ENCODE data around the gene UBE2D1. TPM values are rescaled to one million over a fixed set of nuclear protein-coding genes. Genes with fewer than 3 reads are reported as not detected.

UBE2D1 gene
- total and polyA plus RNA-seq, 7 donors = 11.5 to 21.9 (median 19.6) TPM

GRCh38 chr10:58362027-58362789, 27.4 kb downstream of the UBE2D1 start:
- H3K4me3 ChIP-seq = no peak overlapping the region
- DNase-seq = no peak
- no peaks in the 10 kb centered on the region for H3K27me3 ChIP-seq
- 90% methylated on average over 1 of the region's 1 CpG for WGBS, 2 donors
- H3K4me1 ChIP-seq = peaks cover 0 to 10% (median 0%) of the 10 kb centered on the region in 4 donors
- H3K36me3 ChIP-seq = peaks cover 0 to 16% (median 0%) of the 10 kb centered on the region in 4 donors
- intact Hi-C loops (cut with DNase I) = no loop called here
- no peak for TF ChIP-seq POLR2A (IDR thresholded peaks at IDR 0.05)
- no peak for TF ChIP-seq POLR2AphosphoS5 (IDR thresholded peaks at IDR 0.05)
- no peak for TF ChIP-seq CTCF (IDR thresholded peaks at IDR 0.05)
- TF ChIP-seq EP300 (IDR thresholded peaks at IDR 0.05) = no peak
- no peak overlapping the region for H3K27ac ChIP-seq
- no peaks in the 10 kb centered on the region for H3K9me3 ChIP-seq

- no peak overlapping the region for H3K27ac ChIP-seq
- peaks cover 0 to 13% (median 0%) of the 10 kb centered on the region in 4 donors for H3K36me3 ChIP-seq
- TF ChIP-seq POLR2AphosphoS5 (IDR thresholded peaks at IDR 0.05) = no peak
- TF ChIP-seq POLR2A (IDR thresholded peaks at IDR 0.05) = no peak
- no peak for TF ChIP-seq EP300 (IDR thresholded peaks at IDR 0.05)
- TF ChIP-seq CTCF (IDR thresholded peaks at IDR 0.05) = no peak
- no peak overlapping the region for H3K4me3 ChIP-seq
- 85 to 90% methylated on average over 3 of the region's 3 CpGs for WGBS, 2 donors
- no peaks in the 10 kb centered on the region for H3K9me3 ChIP-seq
- no peaks in the 10 kb centered on the region for H3K27me3 ChIP-seq
- intact Hi-C loops (cut with DNase I) = no loop called here
- H3K4me1 ChIP-seq = peaks cover 0 to 4% (median 2%) of the 10 kb centered on the region in 4 donors
- DNase-seq = no peak
Measured at GRCh38 chr10:58367069-58367468, 32.3 kb downstream of the UBE2D1 start.

- no peaks in the 10 kb centered on the region for H3K9me3 ChIP-seq
- no peak overlapping the region for H3K27ac ChIP-seq
- H3K27me3 ChIP-seq = no peaks in the 10 kb centered on the region
- H3K36me3 ChIP-seq = no peaks in the 10 kb centered on the region
- H3K4me3 ChIP-seq = no peak overlapping the region
- TF ChIP-seq CTCF (IDR thresholded peaks at IDR 0.05) (no peak), POLR2A (IDR thresholded peaks at IDR 0.05) (no peak), EP300 (IDR thresholded peaks at IDR 0.05) (no peak), POLR2AphosphoS5 (IDR thresholded peaks at IDR 0.05) (no peak)
- intact Hi-C loops (cut with DNase I) = no loop called here
- DNase-seq = no peak
- peaks cover 0 to 16% (median 8%) of the 10 kb centered on the region in 4 donors for H3K4me1 ChIP-seq
Measured at GRCh38 chr10:58371473-58371872, 36.7 kb downstream of the UBE2D1 start.

GRCh38 chr10:58372607-58373441, 38.0 kb downstream of the UBE2D1 start:
- Histone ChIP-seq H3K27ac (peak overlapping the region in 1 of 4 donors; percentile 36), H3K27me3 (no peaks in the 10 kb centered on the region), H3K4me1 (peaks cover 0 to 16% (median 8%) of the 10 kb centered on the region in 4 donors), H3K36me3 (no peaks in the 10 kb centered on the region), H3K4me3 (no peak overlapping the region), H3K9me3 (no peaks in the 10 kb centered on the region)
- TF ChIP-seq CTCF (IDR thresholded peaks at IDR 0.05) = no peak
- TF ChIP-seq POLR2AphosphoS5 (IDR thresholded peaks at IDR 0.05) = no peak
- no peak for TF ChIP-seq EP300 (IDR thresholded peaks at IDR 0.05)
- WGBS, 2 donors = 34 to 61% methylated on average over 4 of the region's 4 CpGs
- DNase-seq = no peak
- intact Hi-C loops (cut with DNase I) = no loop called here

Data from sigmoid colon (tissue), 7 donors.